ENCODE data around the gene CHORDC1. TPM values are rescaled to one million over a fixed set of nuclear protein-coding genes. Genes with fewer than 3 reads are reported as not detected.

Gene CHORDC1
- polyA plus RNA-seq, 1 of the 3 experiments (the other 2 are of a cell fraction): 12.1 TPM

GRCh38 chr11:90252053-90252452 lies 29.2 kb upstream of the CHORDC1 start:
- no peak overlapping the region for H3K9ac ChIP-seq
- CTCF ChIA-PET: no interaction called here
- H3K4me2 ChIP-seq: no peak overlapping the region
- no peaks in the 10 kb centered on the region for H3K27me3 ChIP-seq (ENCODE audit: insufficient read depth)
- no peaks in the 10 kb centered on the region for H3K9me2 ChIP-seq
- no peaks in the 10 kb centered on the region for H3K9me3 ChIP-seq
- TF ChIP-seq FOSL2 (IDR thresholded peaks at IDR 0.05; ENCODE audit: borderline replicate concordance, low read depth) (no peak), EP300 (IDR thresholded peaks at IDR 0.05; ENCODE audit: borderline replicate concordance in 1 of 2, low read depth in 1 of 2, low read length in 1 of 2) (no peak), EZH2phosphoT487 (IDR thresholded peaks at IDR 0.05; ENCODE audit: borderline replicate concordance, low read depth) (no peak)
- H3K36me3 ChIP-seq (replicated peaks in 1 of 2; ENCODE audit: control insufficient read depth in 1 of 2, insufficient read depth in 2 of 2, low read length in 1 of 2): no peaks in the 10 kb centered on the region
- no peaks in the 10 kb centered on the region for H3F3A ChIP-seq (replicated peaks; ENCODE audit: insufficient read depth)
- no peaks in the 10 kb centered on the region for H3K79me2 ChIP-seq (ENCODE audit: insufficient read depth)
- no peaks in the 10 kb centered on the region for H4K20me1 ChIP-seq (ENCODE audit: insufficient read depth)
- no peak for DNase-seq
- 77% methylated on average over 3 of the region's 3 CpGs for WGBS (ENCODE audit: low lambda C conversion rate)
- H2AFZ ChIP-seq (ENCODE audit: low read depth): no peak overlapping the region
- no peak overlapping the region for H3K27ac ChIP-seq (ENCODE audit: low read depth in 2 of 2, low read length in 1 of 2)
- H3K4me3 ChIP-seq (ENCODE audit: low read depth in 2 of 2, low read length in 1 of 2): no peak overlapping the region
- no peaks in the 10 kb centered on the region for H3K4me1 ChIP-seq (ENCODE audit: control insufficient read depth in 1 of 2, insufficient read depth in 2 of 2, low read depth in 1 of 2, low read length in 1 of 2)
- POLR2A ChIA-PET: no interaction called here

GRCh38 chr11:90251599-90251998 lies 28.8 kb upstream of the CHORDC1 start:
- H3K79me2 ChIP-seq (ENCODE audit: insufficient read depth): no peaks in the 10 kb centered on the region
- H3K9me2 ChIP-seq: no peaks in the 10 kb centered on the region
- DNase-seq: no peak
- H3K9ac ChIP-seq: no peak overlapping the region
- H3K4me2 ChIP-seq: no peak overlapping the region
- TF ChIP-seq MEF2A (IDR thresholded peaks at IDR 0.05; ENCODE audit: borderline replicate concordance, low read depth) (no peak), MXI1 (IDR thresholded peaks at IDR 0.05; ENCODE audit: low read depth, low read length) (no peak), RAD21 (IDR thresholded peaks at IDR 0.05; ENCODE audit: low read length) (no peak), EZH2phosphoT487 (IDR thresholded peaks at IDR 0.05; ENCODE audit: borderline replicate concordance, low read depth) (no peak), ELF1 (IDR thresholded peaks at IDR 0.05) (no peak), SIN3A (IDR thresholded peaks at IDR 0.05; ENCODE audit: borderline replicate concordance, low read depth, low read length) (no peak), POLR2AphosphoS5 (IDR thresholded peaks at IDR 0.05; ENCODE audit: low read depth, low read length) (no peak), FOXM1 (IDR thresholded peaks at IDR 0.05; ENCODE audit: low read depth) (no peak), SMC3 (IDR thresholded peaks at IDR 0.05; ENCODE audit: low read depth, low read length) (no peak), EP300 (IDR thresholded peaks at IDR 0.05; ENCODE audit: borderline replicate concordance in 1 of 2, low read depth in 1 of 2, low read length in 1 of 2) (no peak), TCF12 (IDR thresholded peaks at IDR 0.05) (no peak), REST (IDR thresholded peaks at IDR 0.05; ENCODE audit: low read depth, low read length) (no peak), YY1 (IDR thresholded peaks at IDR 0.05; ENCODE audit: low read depth) (no peak), FOXJ3 (CRISPR knock-in tag; IDR thresholded peaks at IDR 0.05) (no peak), USF2 (IDR thresholded peaks at IDR 0.05; ENCODE audit: borderline replicate concordance, low read depth, low read length) (no peak), RFX5 (IDR thresholded peaks at IDR 0.05; ENCODE audit: low read length) (no peak), JUND (IDR thresholded peaks at IDR 0.05) (no peak)
- TF ChIP-seq, protein P1, sequence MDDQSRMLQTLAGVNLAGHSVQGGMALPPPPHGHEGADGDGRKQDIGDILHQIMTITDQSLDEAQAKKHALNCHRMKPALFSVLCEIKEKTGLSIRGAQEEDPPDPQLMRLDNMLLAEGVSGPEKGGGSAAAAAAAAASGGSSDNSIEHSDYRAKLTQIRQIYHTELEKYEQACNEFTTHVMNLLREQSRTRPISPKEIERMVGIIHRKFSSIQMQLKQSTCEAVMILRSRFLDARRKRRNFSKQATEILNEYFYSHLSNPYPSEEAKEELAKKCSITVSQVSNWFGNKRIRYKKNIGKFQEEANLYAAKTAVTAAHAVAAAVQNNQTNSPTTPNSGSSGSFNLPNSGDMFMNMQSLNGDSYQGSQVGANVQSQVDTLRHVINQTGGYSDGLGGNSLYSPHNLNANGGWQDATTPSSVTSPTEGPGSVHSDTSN (IDR thresholded peaks at IDR 0.05): no peak
- TF ChIP-seq, protein P2, sequence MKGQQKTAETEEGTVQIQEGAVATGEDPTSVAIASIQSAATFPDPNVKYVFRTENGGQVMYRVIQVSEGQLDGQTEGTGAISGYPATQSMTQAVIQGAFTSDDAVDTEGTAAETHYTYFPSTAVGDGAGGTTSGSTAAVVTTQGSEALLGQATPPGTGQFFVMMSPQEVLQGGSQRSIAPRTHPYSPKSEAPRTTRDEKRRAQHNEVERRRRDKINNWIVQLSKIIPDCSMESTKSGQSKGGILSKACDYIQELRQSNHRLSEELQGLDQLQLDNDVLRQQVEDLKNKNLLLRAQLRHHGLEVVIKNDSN (IDR thresholded peaks at IDR 0.05; ENCODE audit: borderline replicate concordance, low read depth): no peak
- TF ChIP-seq, protein P3, sequence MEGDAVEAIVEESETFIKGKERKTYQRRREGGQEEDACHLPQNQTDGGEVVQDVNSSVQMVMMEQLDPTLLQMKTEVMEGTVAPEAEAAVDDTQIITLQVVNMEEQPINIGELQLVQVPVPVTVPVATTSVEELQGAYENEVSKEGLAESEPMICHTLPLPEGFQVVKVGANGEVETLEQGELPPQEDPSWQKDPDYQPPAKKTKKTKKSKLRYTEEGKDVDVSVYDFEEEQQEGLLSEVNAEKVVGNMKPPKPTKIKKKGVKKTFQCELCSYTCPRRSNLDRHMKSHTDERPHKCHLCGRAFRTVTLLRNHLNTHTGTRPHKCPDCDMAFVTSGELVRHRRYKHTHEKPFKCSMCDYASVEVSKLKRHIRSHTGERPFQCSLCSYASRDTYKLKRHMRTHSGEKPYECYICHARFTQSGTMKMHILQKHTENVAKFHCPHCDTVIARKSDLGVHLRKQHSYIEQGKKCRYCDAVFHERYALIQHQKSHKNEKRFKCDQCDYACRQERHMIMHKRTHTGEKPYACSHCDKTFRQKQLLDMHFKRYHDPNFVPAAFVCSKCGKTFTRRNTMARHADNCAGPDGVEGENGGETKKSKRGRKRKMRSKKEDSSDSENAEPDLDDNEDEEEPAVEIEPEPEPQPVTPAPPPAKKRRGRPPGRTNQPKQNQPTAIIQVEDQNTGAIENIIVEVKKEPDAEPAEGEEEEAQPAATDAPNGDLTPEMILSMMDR (IDR thresholded peaks at IDR 0.05): no peak
- H3K4me3 ChIP-seq (ENCODE audit: low read depth in 2 of 2, low read length in 1 of 2): no peak overlapping the region
- ChIA-PET POLR2A (no interaction called here), CTCF (no interaction called here)
- H3K36me3 ChIP-seq (replicated peaks in 1 of 2; ENCODE audit: control insufficient read depth in 1 of 2, insufficient read depth in 2 of 2, low read length in 1 of 2): no peaks in the 10 kb centered on the region
- H3K9me3 ChIP-seq: no peaks in the 10 kb centered on the region
- H3K27me3 ChIP-seq (ENCODE audit: insufficient read depth): no peaks in the 10 kb centered on the region
- H3F3A ChIP-seq (replicated peaks; ENCODE audit: insufficient read depth): no peaks in the 10 kb centered on the region
- H4K20me1 ChIP-seq (ENCODE audit: insufficient read depth): no peaks in the 10 kb centered on the region
- H2AFZ ChIP-seq (ENCODE audit: low read depth): no peak overlapping the region
- H3K4me1 ChIP-seq (ENCODE audit: control insufficient read depth in 1 of 2, insufficient read depth in 2 of 2, low read depth in 1 of 2, low read length in 1 of 2): no peaks in the 10 kb centered on the region
- H3K27ac ChIP-seq (ENCODE audit: low read depth in 2 of 2, low read length in 1 of 2): no peak overlapping the region
- 38% methylated on average over 2 of the region's 2 CpGs for WGBS (ENCODE audit: low lambda C conversion rate)
